HCT116 (cell line): ENCODE results near the gene XPNPEP2.

Experiments
- CEBPB ChIP-seq: IDR thresholded peaks from 2 replicates; pipeline ENCODE4 v1.6.1; 2012; ENCODE audit warnings: low read depth
- TF ChIP-seq, protein P1 (sequence below), 3 experiments: fragments of 200-600 bp in 1 of 3; sonication (generic) in 1 of 3; IDR thresholded peaks in 2 of 3; conservative IDR thresholded peaks in 1 of 3; 2 replicates each; pipeline ENCODE4 v1.5.1; 2012 to 2017; ENCODE audit warnings: low read depth in 2 of 3, low read length in 2 of 3, antibody characterized with exemption in 1 of 3, borderline replicate concordance in 1 of 3, control low read depth in 1 of 3, mild to moderate bottlenecking in 1 of 3, mixed read lengths in 1 of 3, mixed run types in 1 of 3, moderate library complexity in 1 of 3; ENCODE audit not compliant: insufficient read depth in 1 of 3

DNA sequence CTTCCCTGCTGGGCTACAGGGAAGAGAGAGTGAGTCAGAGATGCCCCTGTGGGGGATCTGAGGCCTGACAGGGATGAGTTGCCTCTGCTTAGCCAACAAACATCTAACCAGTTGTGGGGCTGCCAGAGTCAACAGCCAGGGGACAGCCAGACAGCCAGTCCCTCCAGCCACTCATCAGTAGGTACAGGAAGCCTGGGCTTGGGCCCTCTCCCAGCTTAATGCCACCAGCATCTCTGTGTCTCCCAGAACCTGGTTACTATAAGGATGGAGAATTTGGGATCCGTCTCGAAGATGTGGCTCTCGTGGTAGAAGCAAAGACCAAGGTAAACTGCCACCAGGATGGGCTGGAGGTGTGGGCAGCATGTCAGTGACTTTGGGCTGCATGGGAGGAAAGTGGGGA, 23.7 kb downstream of the XPNPEP2 start:
- TF ChIP-seq CEBPB, result no peak
- TF ChIP-seq, protein P1, sequence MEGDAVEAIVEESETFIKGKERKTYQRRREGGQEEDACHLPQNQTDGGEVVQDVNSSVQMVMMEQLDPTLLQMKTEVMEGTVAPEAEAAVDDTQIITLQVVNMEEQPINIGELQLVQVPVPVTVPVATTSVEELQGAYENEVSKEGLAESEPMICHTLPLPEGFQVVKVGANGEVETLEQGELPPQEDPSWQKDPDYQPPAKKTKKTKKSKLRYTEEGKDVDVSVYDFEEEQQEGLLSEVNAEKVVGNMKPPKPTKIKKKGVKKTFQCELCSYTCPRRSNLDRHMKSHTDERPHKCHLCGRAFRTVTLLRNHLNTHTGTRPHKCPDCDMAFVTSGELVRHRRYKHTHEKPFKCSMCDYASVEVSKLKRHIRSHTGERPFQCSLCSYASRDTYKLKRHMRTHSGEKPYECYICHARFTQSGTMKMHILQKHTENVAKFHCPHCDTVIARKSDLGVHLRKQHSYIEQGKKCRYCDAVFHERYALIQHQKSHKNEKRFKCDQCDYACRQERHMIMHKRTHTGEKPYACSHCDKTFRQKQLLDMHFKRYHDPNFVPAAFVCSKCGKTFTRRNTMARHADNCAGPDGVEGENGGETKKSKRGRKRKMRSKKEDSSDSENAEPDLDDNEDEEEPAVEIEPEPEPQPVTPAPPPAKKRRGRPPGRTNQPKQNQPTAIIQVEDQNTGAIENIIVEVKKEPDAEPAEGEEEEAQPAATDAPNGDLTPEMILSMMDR (IDR thresholded peaks at IDR 0.05 in 2 of 3, conservative IDR thresholded peaks at IDR 0.05 in 1 of 3; ENCODE audit: borderline replicate concordance in 1 of 3, insufficient read depth in 1 of 3, low read depth in 2 of 3, low read length in 2 of 3), result no peak
